Fibroblast of the conjunctiva (primary cell): ENCODE data around the gene TNFRSF8.
A peak's percentile ranks its signal among the peaks of the same experiment; 100 is the strongest.

Experiments
- DNase-seq: peaks from one replicate; pipeline ENCODE4 v3.0.0-alpha.2; 2010; ENCODE audit warnings: low read depth

The TNFRSF8 gene

GRCh38 chr1:12158357-12159092 lies 95.4 kb downstream of the TNFRSF8 start:
- DNase-seq = no peak

GRCh38 chr1:12159816-12160215 lies 96.7 kb downstream of the TNFRSF8 start:
- no peak for DNase-seq

- DNase-seq = no peak
These were observed 98.2 kb downstream of the TNFRSF8 start for GRCh38 chr1:12161324-12161661.

GRCh38 chr1:12161662-12162458 lies 98.8 kb downstream of the TNFRSF8 start:
- peak; percentile 74 for DNase-seq

GRCh38 chr1:12162459-12163137 lies 99.5 kb downstream of the TNFRSF8 start:
- no peak for DNase-seq

GRCh38 chr1:12163210-12163609 lies 100.1 kb downstream of the TNFRSF8 start:
- DNase-seq = no peak

- no peak for DNase-seq
These were observed 101.1 kb downstream of the TNFRSF8 start for GRCh38 chr1:12164210-12164609.

GRCh38 chr1:12165342-12165741 lies 102.2 kb downstream of the TNFRSF8 start:
- DNase-seq = no peak

- no peak for DNase-seq
These were observed 103.9 kb downstream of the TNFRSF8 start, which contains the start of gene TNFRSF1B for GRCh38 chr1:12166834-12167492. Gene TNFRSF1B, plus strand, starts transcription at chr1:12166991. Its CDS starts 101 bp downstream, at chr1:12167092.

- no peak for DNase-seq
These were observed 104.7 kb downstream of the TNFRSF8 start for GRCh38 chr1:12167493-12168429.

- no peak for DNase-seq
These were observed 105.5 kb downstream of the TNFRSF8 start for GRCh38 chr1:12168451-12169160.

GRCh38 chr1:12169442-12170135 lies 106.5 kb downstream of the TNFRSF8 start:
- DNase-seq = no peak

GRCh38 chr1:12170263-12170671 lies 107.2 kb downstream of the TNFRSF8 start:
- DNase-seq = no peak

- no peak for DNase-seq
These were observed 108.3 kb downstream of the TNFRSF8 start for GRCh38 chr1:12171206-12172041.

GRCh38 chr1:12172042-12172851 lies 109.1 kb downstream of the TNFRSF8 start:
- no peak for DNase-seq

GRCh38 chr1:12173041-12173509 lies 110.0 kb downstream of the TNFRSF8 start:
- DNase-seq = no peak

GRCh38 chr1:12173631-12174121 lies 110.6 kb downstream of the TNFRSF8 start:
- no peak for DNase-seq
